Mesenchymal stem cell (in vitro differentiated cells and primary cell): Measurements from ENCODE around the gene WNT10A.
A peak's percentile ranks its signal among the peaks of the same experiment; 100 is the strongest.

ENCODE experiments used
- DNase-seq: peaks from one replicate; pipeline ENCODE4 v3.0.0-alpha.2; 2013
- H2AFZ ChIP-seq: one replicate; pipeline ENCODE4 v1.6.1; 2013; ENCODE audit warnings: low read depth, mild to moderate bottlenecking, control low read depth, inconsistent platforms, low read length, moderate library complexity
- H2AK5ac ChIP-seq: 2 replicates; pipeline ENCODE4 v1.6.1; 2013; ENCODE audit warnings: low read length, moderate library complexity, mild to moderate bottlenecking, inconsistent platforms; ENCODE audit not compliant: severe bottlenecking
- H2BK120ac ChIP-seq: one replicate; pipeline ENCODE4 v1.6.1; 2013; ENCODE audit warnings: low read depth, mild to moderate bottlenecking, inconsistent platforms, low read length, moderate library complexity
- H2BK12ac ChIP-seq, 2 experiments: one replicate each; pipeline ENCODE4 v1.6.1; 2013; ENCODE audit warnings: inconsistent platforms in 2 of 2, low read length in 2 of 2, mild to moderate bottlenecking in 2 of 2, moderate library complexity in 2 of 2, control low read depth in 1 of 2
- H2BK15ac ChIP-seq: one replicate; pipeline ENCODE4 v1.6.1; 2013; ENCODE audit warnings: mild to moderate bottlenecking, low read depth, inconsistent platforms; ENCODE audit not compliant: poor library complexity, severe bottlenecking
- H2BK5ac ChIP-seq: 2 replicates; pipeline ENCODE4 v1.6.1; 2013; ENCODE audit warnings: low read depth, mild to moderate bottlenecking, low read length, control low read depth, inconsistent platforms; ENCODE audit not compliant: poor library complexity, severe bottlenecking
- H3K14ac ChIP-seq, 2 experiments: one replicate each; pipeline ENCODE4 v1.6.1; 2013; ENCODE audit warnings: inconsistent platforms in 2 of 2, low read length in 2 of 2, control low read depth in 1 of 2, mild to moderate bottlenecking in 1 of 2, moderate library complexity in 1 of 2
- H3K18ac ChIP-seq, 2 experiments: one replicate each; pipeline ENCODE4 v1.6.1; 2013; ENCODE audit warnings: inconsistent platforms in 2 of 2, low read length in 2 of 2, control low read depth in 1 of 2, low read depth in 1 of 2, mild to moderate bottlenecking in 1 of 2
- H3K23ac ChIP-seq, 2 experiments: one replicate each; pipeline ENCODE4 v1.6.1; 2013; ENCODE audit warnings: inconsistent platforms in 2 of 2, low read length in 2 of 2, mild to moderate bottlenecking in 2 of 2, moderate library complexity in 2 of 2, control low read depth in 1 of 2
- H3K27ac ChIP-seq: 2 replicates; pipeline ENCODE4 v1.5.1; 2013; ENCODE audit warnings: mild to moderate bottlenecking, moderate library complexity, low read length, control low read depth, inconsistent platforms; ENCODE audit not compliant: poor library complexity, severe bottlenecking
- H3K27me3 ChIP-seq, 2 experiments: 2 replicates each; pipeline versions ENCODE4 v1.6.1 to v1.7.0; 2013; ENCODE audit warnings: low read length in 2 of 2, mild to moderate bottlenecking in 2 of 2, moderate library complexity in 2 of 2, control low read depth in 1 of 2, inconsistent platforms in 1 of 2; ENCODE audit not compliant: control insufficient read depth in 1 of 2, insufficient read depth in 1 of 2
- H3K36me3 ChIP-seq, 2 experiments: 2 replicates each; pipeline versions ENCODE4 v1.6.1 to v1.7.0; 2013; ENCODE audit warnings: low read length in 2 of 2, control low read depth in 1 of 2, inconsistent platforms in 1 of 2, low read depth in 1 of 2, mild to moderate bottlenecking in 1 of 2; ENCODE audit not compliant: insufficient read depth in 2 of 2, control insufficient read depth in 1 of 2
- H3K4ac ChIP-seq, 2 experiments: one replicate each; pipeline ENCODE4 v1.6.1; 2013; ENCODE audit warnings: inconsistent platforms in 2 of 2, low read length in 2 of 2, mild to moderate bottlenecking in 2 of 2, moderate library complexity in 2 of 2, control low read depth in 1 of 2, low read depth in 1 of 2
- H3K4me1 ChIP-seq: 2 replicates; pipeline ENCODE4 v1.6.1; 2013; ENCODE audit warnings: low read depth, low read length, control low read depth; ENCODE audit not compliant: control insufficient read depth, insufficient read depth
- H3K4me2 ChIP-seq: 2 replicates; pipeline ENCODE4 v1.6.1; 2013; ENCODE audit warnings: low read length, mild to moderate bottlenecking, inconsistent platforms; ENCODE audit not compliant: poor library complexity, severe bottlenecking
- H3K4me3 ChIP-seq, 2 experiments: 2 replicates each; pipeline versions ENCODE4 v1.5.1 to v1.7.0; 2013; ENCODE audit warnings: low read length in 2 of 2, mild to moderate bottlenecking in 2 of 2, control low read depth in 1 of 2, low read depth in 1 of 2; ENCODE audit not compliant: insufficient read depth in 1 of 2
- H3K79me1 ChIP-seq: replicated peaks from 2 replicates; pipeline ENCODE4 v1.6.1; 2013; ENCODE audit warnings: mild to moderate bottlenecking, control low read depth, low read length, inconsistent platforms; ENCODE audit not compliant: poor library complexity, severe bottlenecking
- H3K9ac ChIP-seq: 2 replicates; pipeline ENCODE4 v1.7.0; 2013; ENCODE audit warnings: mild to moderate bottlenecking, low read length, moderate library complexity
- H3K9me3 ChIP-seq: 2 replicates; pipeline ENCODE4 v1.7.0; 2013; ENCODE audit warnings: mild to moderate bottlenecking, low read length; ENCODE audit not compliant: control insufficient read depth
- H4K8ac ChIP-seq: one replicate; pipeline ENCODE4 v1.6.1; 2013; ENCODE audit warnings: inconsistent platforms, mild to moderate bottlenecking, low read length, moderate library complexity
- H4K91ac ChIP-seq: one replicate; pipeline ENCODE4 v1.6.1; 2013; ENCODE audit warnings: mild to moderate bottlenecking, low read length, inconsistent platforms
- WGBS: methylation state at CpG from one replicate; pipeline ENCODE4 v1.1.7; 2013; ENCODE audit warnings: mixed read lengths; 5-methylcytosine and 5-hydroxymethylcytosine counted together

WNT10A gene

DNA sequence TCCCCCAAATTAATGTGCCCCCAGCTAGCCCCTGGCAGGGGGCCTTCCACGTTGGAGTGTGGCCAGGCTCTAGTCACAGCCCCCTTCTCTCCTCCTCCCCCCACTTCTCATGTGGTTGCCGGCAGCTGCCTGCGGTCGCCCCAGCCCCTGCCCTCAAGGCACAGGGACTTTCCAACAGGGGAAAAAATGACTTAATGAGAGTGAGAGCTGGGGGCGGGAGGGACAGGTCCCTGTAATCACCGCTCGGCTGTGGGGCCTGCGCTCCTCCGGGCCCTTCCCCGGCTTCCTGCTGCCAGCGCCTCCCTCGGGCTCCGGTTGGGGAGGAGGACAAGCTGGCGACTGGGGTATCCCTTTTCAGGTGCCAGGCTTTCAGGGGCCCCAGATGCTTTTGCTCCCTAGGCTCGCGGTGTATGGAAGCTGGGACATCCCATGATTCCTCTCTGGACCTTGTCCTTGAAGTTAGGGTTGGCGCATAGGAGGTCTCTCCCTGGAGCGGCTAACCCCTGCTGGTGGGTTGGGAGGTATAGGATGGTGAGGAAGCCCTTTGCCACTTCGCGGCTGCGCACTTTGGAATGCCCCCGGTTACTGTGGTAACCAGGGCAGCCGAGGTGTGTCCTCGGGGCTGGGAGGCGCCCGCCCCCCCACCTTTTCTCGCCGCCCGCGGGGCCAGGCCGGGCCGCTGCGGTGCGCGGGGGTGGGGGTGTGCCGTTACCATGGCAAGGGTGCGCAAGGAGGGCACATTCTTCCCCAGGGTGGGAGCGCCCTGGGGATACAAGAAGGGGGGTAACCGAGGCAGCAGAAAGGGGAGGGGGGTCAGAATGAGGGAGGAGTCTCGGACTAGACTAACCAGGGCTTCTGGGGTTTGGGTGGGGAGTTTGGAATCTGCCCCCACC, 16.1 kb downstream of the WNT10A start:
- 3% methylated on average over 31 of the region's 40 CpGs for WGBS
- peak; percentile 58 for DNase-seq
- Histone ChIP-seq H3K18ac (no peak overlapping the region), H4K8ac (no peak overlapping the region), H2BK15ac (no peak overlapping the region), H4K91ac (no peak overlapping the region), H3K9ac (no peak overlapping the region), H2BK12ac (no peak overlapping the region), H3K27ac (no peak overlapping the region), H3K4me1 (peaks cover 37% of the 10 kb centered on the region), H2AFZ (no peak overlapping the region), H2BK5ac (no peak overlapping the region), H3K4me2 (peak overlapping the region; percentile 63), H3K14ac (no peak overlapping the region), H3K79me1 (no peaks in the 10 kb centered on the region), H3K9me3 (no peaks in the 10 kb centered on the region), H2BK120ac (no peak overlapping the region), H3K4ac (no peak overlapping the region), H3K4me3 (no peak overlapping the region), H2AK5ac (no peak overlapping the region), H3K36me3 (no peaks in the 10 kb centered on the region), H3K27me3 (peaks cover 91 to 92% of the 10 kb centered on the region in 2 experiments), H3K23ac (no peak overlapping the region)

DNA sequence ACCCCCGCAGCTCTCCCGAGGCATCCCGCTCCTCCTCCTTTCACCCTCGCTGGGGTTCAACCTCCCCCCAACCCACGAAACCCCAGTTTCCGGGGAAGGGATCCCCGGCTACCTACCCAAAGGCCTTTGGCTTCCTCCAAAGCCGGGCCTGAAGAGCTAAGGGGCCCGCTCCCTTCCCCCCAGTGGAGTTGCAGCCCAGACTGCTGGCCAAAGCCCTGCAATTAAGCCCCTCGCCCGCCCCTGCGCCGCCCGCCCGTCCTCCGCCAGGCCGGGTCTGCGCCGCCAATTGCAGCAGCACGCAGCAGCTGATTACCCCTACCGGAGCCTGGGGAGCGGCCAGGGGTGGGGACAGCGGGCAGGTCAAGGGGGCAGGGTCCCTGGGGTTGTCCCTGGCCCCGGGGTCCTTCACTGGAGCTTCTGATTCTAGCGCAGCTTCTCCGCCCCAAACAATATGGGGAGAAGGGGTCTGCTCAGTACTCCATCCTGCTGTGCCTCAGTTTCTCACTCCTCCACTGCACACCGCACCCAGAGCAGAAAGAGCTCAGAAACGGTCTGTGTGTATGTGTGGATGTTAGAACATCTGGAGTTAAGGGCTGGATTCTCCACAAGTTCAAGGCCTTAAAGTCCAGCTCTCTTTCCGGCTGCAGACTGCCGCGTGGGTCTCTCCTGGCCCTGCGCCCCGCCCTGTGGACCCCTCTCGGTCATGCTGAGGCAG, 16.9 kb downstream of the WNT10A start:
- Histone ChIP-seq H3K23ac (no peak overlapping the region), H3K4me2 (peak overlapping the region; percentile 63), H4K8ac (no peak overlapping the region), H3K27ac (no peak overlapping the region), H3K79me1 (no peaks in the 10 kb centered on the region), H3K4me1 (peaks cover 33% of the 10 kb centered on the region), H3K9me3 (no peaks in the 10 kb centered on the region), H2BK12ac (no peak overlapping the region), H4K91ac (no peak overlapping the region), H2AK5ac (no peak overlapping the region), H2BK120ac (no peak overlapping the region), H3K4me3 (no peak overlapping the region), H2AFZ (no peak overlapping the region), H3K27me3 (peaks cover 91 to 92% of the 10 kb centered on the region in 2 experiments), H2BK15ac (no peak overlapping the region), H3K4ac (no peak overlapping the region), H3K14ac (no peak overlapping the region), H3K9ac (no peak overlapping the region), H2BK5ac (no peak overlapping the region), H3K36me3 (no peaks in the 10 kb centered on the region), H3K18ac (no peak overlapping the region)
- no peak for DNase-seq
- WGBS, result 15% methylated on average over 32 of the region's 34 CpGs

DNA sequence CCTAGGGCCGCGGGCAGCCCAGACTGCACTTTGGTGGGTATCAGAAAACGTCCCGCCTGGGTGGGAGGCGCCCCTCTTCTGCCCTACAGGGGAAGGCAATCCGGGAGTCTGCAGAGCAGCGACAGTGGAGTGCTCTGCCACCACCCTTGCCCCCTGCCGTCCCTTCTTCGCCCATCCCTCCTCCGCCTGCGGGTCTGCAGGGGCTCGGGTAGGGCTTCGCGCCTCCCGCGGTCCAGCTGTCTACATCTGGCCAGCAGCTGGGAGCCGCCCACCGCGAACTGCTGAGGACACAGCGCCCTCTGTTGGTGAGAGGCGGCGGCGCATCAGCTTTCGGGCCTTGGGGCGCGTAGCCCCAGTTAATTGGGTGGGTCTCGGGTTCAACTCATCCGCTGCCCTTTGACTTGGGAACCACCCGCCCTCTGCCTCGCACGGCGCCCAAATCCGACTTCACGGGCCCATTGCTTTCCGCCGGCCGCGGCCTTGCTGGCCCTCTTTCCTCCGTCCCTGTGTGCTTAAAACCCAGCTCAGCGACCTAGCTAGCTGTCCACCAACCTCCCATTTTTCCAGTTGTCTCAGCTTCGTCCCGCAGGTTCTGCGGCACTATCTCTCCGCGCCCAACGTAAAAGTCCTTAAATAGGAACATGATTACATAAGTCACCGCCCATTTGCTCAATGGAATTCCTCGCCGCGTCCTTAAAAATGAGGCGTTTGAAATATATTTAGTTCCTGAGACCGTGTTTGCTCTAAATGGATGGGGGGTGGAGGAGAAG, 17.6 kb downstream of the WNT10A start:
- DNase-seq, result peak; percentile 37
- Histone ChIP-seq H2BK5ac (no peak overlapping the region), H2AFZ (no peak overlapping the region), H2BK120ac (no peak overlapping the region), H4K8ac (no peak overlapping the region), H3K36me3 (no peaks in the 10 kb centered on the region), H3K14ac (no peak overlapping the region), H2BK15ac (no peak overlapping the region), H3K79me1 (no peaks in the 10 kb centered on the region), H2AK5ac (no peak overlapping the region), H3K4ac (no peak overlapping the region), H3K27ac (no peak overlapping the region), H3K18ac (no peak overlapping the region), H3K4me3 (peak overlapping the region in 1 of 2 experiments; percentile 67), H2BK12ac (no peak overlapping the region), H3K4me2 (no peak overlapping the region), H3K9me3 (no peaks in the 10 kb centered on the region), H3K23ac (no peak overlapping the region), H3K27me3 (peaks cover 89 to 93% of the 10 kb centered on the region in 2 experiments), H3K4me1 (peaks cover 26% of the 10 kb centered on the region), H4K91ac (no peak overlapping the region), H3K9ac (peak overlapping the region; percentile 30)
- 12% methylated on average over 52 of the region's 52 CpGs for WGBS

- Histone ChIP-seq H2BK5ac (no peak overlapping the region), H2AFZ (no peak overlapping the region), H3K4me2 (no peak overlapping the region), H4K91ac (no peak overlapping the region), H3K9me3 (no peaks in the 10 kb centered on the region), H3K14ac (no peak overlapping the region), H4K8ac (no peak overlapping the region), H3K9ac (no peak overlapping the region), H2BK15ac (no peak overlapping the region), H3K4ac (no peak overlapping the region), H3K4me1 (peaks cover 24% of the 10 kb centered on the region), H2AK5ac (no peak overlapping the region), H2BK120ac (no peak overlapping the region), H3K36me3 (no peaks in the 10 kb centered on the region), H3K79me1 (no peaks in the 10 kb centered on the region), H3K18ac (no peak overlapping the region), H3K23ac (no peak overlapping the region), H2BK12ac (no peak overlapping the region), H3K4me3 (no peak overlapping the region), H3K27ac (no peak overlapping the region), H3K27me3 (peaks cover 85 to 90% of the 10 kb centered on the region in 2 experiments)
- WGBS, result 30% methylated on average over 12 of the region's 12 CpGs
- DNase-seq, result no peak
Measured at GRCh38 chr2:218899147-218899546, 18.5 kb downstream of the WNT10A start.
